ENCODE measurements around the gene URM1.

The URM1 gene

DNA sequence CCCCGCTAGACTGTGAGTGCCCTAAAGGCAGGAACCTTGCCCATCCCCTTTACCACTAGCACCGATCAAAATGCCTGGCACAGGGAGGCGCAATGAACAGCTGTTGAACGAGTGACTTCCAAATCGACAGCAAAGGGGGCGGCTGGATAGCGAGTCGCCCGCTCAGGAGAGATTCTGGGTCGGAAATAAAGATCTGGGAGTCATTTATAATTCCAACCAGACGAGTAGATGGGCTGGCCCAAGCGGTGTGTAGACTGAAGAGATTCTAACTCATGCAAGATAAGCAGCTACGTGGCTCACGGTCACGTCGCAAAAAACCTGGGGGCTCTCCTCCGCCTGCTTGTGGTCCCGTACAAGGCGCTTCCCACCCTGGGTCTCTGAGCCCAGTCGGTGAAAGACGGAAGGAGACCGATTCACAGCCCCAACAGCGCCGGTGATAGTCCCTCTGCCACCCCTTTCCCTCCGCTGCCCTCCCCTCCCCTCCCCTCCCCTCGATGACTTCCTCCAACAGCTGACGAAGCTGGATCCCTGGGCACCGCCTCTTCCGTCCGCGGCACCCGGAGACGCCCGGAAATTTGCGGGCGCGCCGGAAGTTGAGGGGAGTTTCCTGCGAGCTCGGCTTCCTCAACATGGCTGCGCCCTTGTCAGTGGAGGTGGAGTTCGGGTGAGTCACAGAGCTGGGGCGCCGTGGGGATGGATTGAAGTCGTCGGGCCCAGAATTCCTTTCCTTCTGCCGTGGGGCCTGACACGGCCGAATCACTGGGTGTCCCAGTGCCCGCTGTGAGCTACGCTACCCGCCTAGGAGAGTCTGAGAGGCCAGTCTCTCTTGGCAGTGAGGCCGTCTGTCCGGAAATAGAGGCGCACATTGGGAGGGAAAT, at the start of gene URM1:
TSS of gene URM1 (plus strand) at position 623 of the 878 bp plus-strand sequence. CDS start at position 630, 7 bp downstream.
- peak within 1 kb of the TSS; percentile 77 for H3K9ac ChIP-seq (ENCODE audit: low read depth, low read length)
- H3K4me1 ChIP-seq (ENCODE audit: control insufficient read depth, insufficient read depth, low read length) = peaks cover 3% of the 10 kb centered on the region
- H3K9me3 ChIP-seq (ENCODE audit: control insufficient read depth, insufficient read depth, low read length) = no peaks in the 10 kb centered on the region
- no peaks in the 10 kb centered on the region for H3K36me3 ChIP-seq (ENCODE audit: control insufficient read depth, insufficient read depth, low read length)
- H3K4me3 ChIP-seq (ENCODE audit: low read depth, low read length) = peak within 1 kb of the TSS; percentile 99
- peaks cover 34% of the 10 kb centered on the region for H3K27me3 ChIP-seq (ENCODE audit: control insufficient read depth, insufficient read depth, low read length)

DNA sequence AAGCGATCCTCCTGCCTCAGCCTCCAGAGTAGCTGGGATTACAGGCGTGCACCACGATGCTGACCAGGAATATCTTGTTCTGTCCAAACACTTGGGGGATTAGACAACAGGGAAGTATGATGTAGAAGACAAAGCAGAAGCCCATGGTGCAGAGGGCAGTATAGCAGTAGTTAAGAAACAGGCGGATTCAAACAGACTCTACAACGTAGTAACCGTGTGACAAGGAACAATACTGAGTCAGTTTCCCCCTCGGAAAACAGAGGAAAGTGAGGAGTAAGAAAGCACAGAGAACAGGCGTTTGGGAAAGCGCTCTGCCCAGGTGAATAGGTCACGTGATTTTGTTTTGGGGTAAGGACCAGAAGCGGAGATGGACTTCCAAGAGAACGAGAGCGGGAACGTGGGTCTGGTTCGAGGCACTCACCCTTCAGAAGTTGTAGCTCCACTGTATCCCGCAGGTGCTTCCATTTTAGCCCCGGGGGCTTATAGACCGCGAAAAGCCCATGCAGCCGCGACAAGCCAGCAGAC, 49.2 kb upstream of the URM1 start:
- Histone ChIP-seq H3K4me3 (ENCODE audit: low read depth, low read length) (peak overlapping the region; percentile 99), H3K36me3 (ENCODE audit: control insufficient read depth, insufficient read depth, low read length) (peaks cover 13% of the 10 kb centered on the region), H3K9me3 (ENCODE audit: control insufficient read depth, insufficient read depth, low read length) (no peaks in the 10 kb centered on the region), H3K27me3 (ENCODE audit: control insufficient read depth, insufficient read depth, low read length) (no peaks in the 10 kb centered on the region), H3K4me1 (ENCODE audit: control insufficient read depth, insufficient read depth, low read length) (no peaks in the 10 kb centered on the region), H3K9ac (ENCODE audit: low read depth, low read length) (no peak overlapping the region)

DNA sequence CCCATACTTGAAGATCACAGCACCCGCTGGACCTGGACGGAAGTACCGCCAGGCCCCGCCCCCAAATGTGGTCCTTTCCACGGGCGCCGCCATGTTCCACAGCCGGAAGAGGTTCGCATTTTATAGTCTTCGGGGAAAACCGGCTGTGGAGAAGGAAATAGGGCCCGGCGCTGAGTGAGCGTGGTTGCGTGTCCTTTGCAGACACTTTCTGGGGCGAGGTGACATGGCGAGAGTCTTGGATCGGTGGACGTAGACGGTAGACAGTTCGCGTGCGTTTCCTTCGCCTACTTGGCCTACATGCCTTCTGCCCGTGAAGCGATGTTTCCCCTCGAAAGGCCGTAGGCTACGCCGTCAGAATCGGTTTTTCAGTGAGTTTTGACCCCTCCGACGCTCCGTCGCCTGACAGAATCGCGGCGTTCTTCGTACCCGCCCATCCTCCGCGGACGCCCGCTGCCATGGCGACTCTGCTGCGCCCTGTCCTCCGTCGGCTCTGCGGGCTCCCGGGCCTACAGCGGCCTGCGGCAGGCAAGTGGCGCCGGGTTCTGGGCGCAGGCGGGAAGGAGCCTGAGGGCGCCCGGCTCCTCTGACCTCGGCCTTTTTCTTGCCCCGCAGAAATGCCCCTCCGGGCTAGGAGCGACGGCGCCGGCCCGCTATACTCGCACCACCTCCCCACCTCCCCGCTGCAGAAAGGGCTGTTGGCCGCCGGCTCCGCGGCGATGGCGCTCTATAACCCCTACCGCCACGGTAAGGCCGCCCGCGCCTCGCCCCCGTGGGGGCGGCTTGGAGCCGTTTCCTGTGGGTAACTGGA, 48.6 kb upstream of the URM1 start, which contains the start of the genes COQ4 and TRUB2:
TSS of gene COQ4 (plus strand) at position 436 of the 808 bp plus-strand sequence. CDS start at position 456, 20 bp downstream.
TSS of gene TRUB2 (minus strand) at position 44 of the 808 bp plus-strand sequence. CDS start at position 5, 39 bp downstream.
- peaks cover 10% of the 10 kb centered on the region for H3K36me3 ChIP-seq (ENCODE audit: control insufficient read depth, insufficient read depth, low read length)
- H3K9ac ChIP-seq (ENCODE audit: low read depth, low read length) = peak within 1 kb of the TSS; percentile 91
- no peaks in the 10 kb centered on the region for H3K27me3 ChIP-seq (ENCODE audit: control insufficient read depth, insufficient read depth, low read length)
- no peaks in the 10 kb centered on the region for H3K9me3 ChIP-seq (ENCODE audit: control insufficient read depth, insufficient read depth, low read length)
- peak within 1 kb of the TSS; percentile 99 for H3K4me3 ChIP-seq (ENCODE audit: low read depth, low read length)
- H3K4me1 ChIP-seq (ENCODE audit: control insufficient read depth, insufficient read depth, low read length) = no peaks in the 10 kb centered on the region

DNA sequence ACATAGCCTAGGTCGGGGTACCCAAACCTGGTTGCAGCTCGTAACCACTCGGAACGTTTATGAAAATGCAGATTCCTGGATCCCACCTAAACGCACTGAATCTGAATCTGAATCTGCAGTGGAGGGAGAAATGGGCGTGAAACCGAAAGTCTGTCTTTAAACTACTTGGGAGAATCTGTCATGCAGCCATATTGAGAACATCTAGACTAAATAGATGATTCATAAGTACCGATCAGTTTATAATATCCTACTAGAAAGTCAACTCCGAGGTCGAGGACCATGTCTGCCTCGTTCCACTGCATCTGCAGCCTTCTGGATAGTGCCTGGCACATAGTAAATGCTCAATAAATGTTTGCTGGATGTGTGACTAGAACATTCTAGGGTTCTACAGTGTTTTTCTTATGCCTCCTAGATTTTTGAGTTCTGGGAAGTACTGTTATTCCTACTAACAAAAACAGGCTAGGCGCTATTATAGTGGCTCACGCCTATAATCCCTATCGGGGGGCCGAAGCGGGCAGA, 47.9 kb upstream of the URM1 start:
- H3K4me3 ChIP-seq (ENCODE audit: low read depth, low read length) = peak overlapping the region; percentile 99

DNA sequence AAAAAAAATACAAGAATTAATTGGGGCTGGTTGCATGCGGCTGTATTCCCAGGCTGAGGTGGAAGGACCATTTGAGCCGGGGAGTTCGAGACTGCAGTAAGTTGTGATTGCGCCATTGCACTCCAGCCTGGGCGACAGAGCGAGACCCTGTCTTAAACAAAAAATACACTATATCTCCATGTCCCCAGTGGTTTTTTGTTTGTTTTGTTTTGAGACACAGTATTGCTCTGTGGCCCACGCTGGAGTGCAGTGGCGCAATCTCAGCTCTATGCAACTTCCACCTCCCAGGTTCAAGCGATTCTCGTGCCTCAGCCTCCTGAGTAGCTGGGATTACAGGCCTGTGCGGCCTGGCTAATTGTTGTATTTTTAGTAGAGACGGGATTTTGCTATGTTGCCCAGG, 47.4 kb upstream of the URM1 start:
- H3K9ac ChIP-seq (ENCODE audit: low read depth, low read length) = no peak overlapping the region
- H3K27me3 ChIP-seq (ENCODE audit: control insufficient read depth, insufficient read depth, low read length) = no peaks in the 10 kb centered on the region
- H3K4me3 ChIP-seq (ENCODE audit: low read depth, low read length) = peak overlapping the region; percentile 99
- no peaks in the 10 kb centered on the region for H3K9me3 ChIP-seq (ENCODE audit: control insufficient read depth, insufficient read depth, low read length)
- no peaks in the 10 kb centered on the region for H3K4me1 ChIP-seq (ENCODE audit: control insufficient read depth, insufficient read depth, low read length)
- H3K36me3 ChIP-seq (ENCODE audit: control insufficient read depth, insufficient read depth, low read length) = peaks cover 12% of the 10 kb centered on the region

More for the DNA sequence above, 47.9 kb upstream of the URM1 start:
- Histone ChIP-seq H3K36me3 (ENCODE audit: control insufficient read depth, insufficient read depth, low read length) (peaks cover 10% of the 10 kb centered on the region), H3K9ac (ENCODE audit: low read depth, low read length) (peak overlapping the region; percentile 91), H3K9me3 (ENCODE audit: control insufficient read depth, insufficient read depth, low read length) (no peaks in the 10 kb centered on the region), H3K4me1 (ENCODE audit: control insufficient read depth, insufficient read depth, low read length) (no peaks in the 10 kb centered on the region), H3K27me3 (ENCODE audit: control insufficient read depth, insufficient read depth, low read length) (no peaks in the 10 kb centered on the region)

DNA sequence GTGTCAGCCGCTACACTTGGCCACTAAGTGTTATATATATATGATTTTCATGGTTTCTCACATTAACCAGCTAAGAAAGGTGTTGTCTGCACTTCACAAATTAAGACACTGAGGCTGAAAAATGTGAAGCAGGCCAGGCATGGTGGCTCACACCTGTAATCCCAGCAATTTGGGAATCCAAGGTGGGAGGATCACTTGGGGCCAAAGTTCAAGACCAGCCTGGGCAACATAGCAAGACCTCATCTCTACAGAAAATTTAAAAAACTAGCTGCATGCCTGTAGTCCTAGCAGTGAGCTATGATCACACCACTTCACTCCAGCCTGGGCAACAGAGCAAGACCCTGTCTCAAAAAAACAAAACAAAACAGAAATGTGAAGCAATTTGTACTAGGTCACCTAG, 46.8 kb upstream of the URM1 start:
- H3K36me3 ChIP-seq (ENCODE audit: control insufficient read depth, insufficient read depth, low read length) = peaks cover 12% of the 10 kb centered on the region
- no peak overlapping the region for H3K9ac ChIP-seq (ENCODE audit: low read depth, low read length)
- H3K4me1 ChIP-seq (ENCODE audit: control insufficient read depth, insufficient read depth, low read length) = no peaks in the 10 kb centered on the region
- no peaks in the 10 kb centered on the region for H3K9me3 ChIP-seq (ENCODE audit: control insufficient read depth, insufficient read depth, low read length)
- no peaks in the 10 kb centered on the region for H3K27me3 ChIP-seq (ENCODE audit: control insufficient read depth, insufficient read depth, low read length)
- H3K4me3 ChIP-seq (ENCODE audit: low read depth, low read length) = no peak overlapping the region

DNA sequence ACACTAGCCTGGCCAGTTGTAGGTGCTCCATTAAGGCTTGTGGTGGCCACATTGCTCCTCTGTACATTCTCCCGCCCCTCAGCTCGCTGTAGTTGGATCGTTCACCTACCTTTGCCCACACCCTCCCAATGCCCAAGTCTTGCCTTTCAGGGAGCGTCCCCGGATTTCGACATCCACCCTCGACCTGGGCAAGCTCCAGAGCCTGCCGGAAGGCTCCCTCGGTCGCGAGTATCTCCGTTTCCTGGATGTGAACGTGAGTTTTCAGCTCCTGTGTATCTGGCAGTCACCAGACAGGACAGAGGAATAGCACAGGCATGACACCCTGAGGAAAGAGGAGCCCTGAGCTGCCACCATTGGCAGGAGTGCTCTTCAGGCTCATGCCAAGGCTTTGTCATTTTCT, 45.5 kb upstream of the URM1 start:
- Histone ChIP-seq H3K36me3 (ENCODE audit: control insufficient read depth, insufficient read depth, low read length) (peaks cover 12% of the 10 kb centered on the region), H3K27me3 (ENCODE audit: control insufficient read depth, insufficient read depth, low read length) (no peaks in the 10 kb centered on the region), H3K9me3 (ENCODE audit: control insufficient read depth, insufficient read depth, low read length) (no peaks in the 10 kb centered on the region), H3K4me1 (ENCODE audit: control insufficient read depth, insufficient read depth, low read length) (no peaks in the 10 kb centered on the region), H3K9ac (ENCODE audit: low read depth, low read length) (no peak overlapping the region), H3K4me3 (ENCODE audit: low read depth, low read length) (no peak overlapping the region)

DNA sequence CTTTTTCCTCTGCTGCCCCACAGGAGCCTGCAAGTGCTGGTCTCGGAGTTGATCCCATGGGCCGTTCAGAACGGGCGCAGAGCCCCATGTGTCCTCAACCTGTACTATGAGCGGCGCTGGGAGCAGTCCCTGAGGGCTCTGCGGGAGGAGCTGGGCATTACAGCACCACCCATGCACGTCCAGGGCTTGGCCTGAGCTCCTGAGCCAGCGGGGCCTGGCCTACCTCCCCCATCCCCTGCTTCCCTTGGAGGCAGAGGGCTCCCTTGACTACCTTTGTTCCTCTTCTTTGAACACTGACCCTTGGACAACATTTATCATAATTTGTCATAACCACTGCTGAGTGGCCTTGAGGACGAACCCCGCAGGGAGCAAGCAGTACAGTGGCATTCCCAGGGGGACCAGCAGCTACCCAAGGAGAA, 37.7 kb upstream of the URM1 start:
- Histone ChIP-seq H3K4me3 (ENCODE audit: low read depth, low read length) (no peak overlapping the region), H3K9me3 (ENCODE audit: control insufficient read depth, insufficient read depth, low read length) (no peaks in the 10 kb centered on the region), H3K9ac (ENCODE audit: low read depth, low read length) (no peak overlapping the region), H3K27me3 (ENCODE audit: control insufficient read depth, insufficient read depth, low read length) (no peaks in the 10 kb centered on the region), H3K36me3 (ENCODE audit: control insufficient read depth, insufficient read depth, low read length) (peaks cover 7% of the 10 kb centered on the region), H3K4me1 (ENCODE audit: control insufficient read depth, insufficient read depth, low read length) (no peaks in the 10 kb centered on the region)

DNA sequence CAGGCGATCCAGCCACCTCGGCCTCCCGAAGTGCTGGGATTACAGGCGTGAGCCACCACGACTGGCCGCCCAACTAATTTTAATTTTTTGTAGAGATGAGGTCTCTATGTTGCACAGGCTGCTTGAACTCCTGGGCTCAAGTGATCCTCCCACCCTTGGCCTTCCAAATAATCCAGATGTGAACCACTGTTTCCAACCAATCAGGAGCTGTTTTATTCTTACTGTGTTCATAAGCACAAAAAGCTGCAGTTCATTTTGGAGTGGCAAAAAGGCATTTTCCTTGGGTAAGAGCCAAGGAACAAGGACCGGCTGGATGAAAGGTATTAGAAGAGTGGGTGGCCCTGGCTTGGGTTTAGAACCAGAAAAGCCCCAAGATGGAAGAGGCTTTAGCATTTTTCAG, 36.0 kb upstream of the URM1 start:
- Histone ChIP-seq H3K27me3 (ENCODE audit: control insufficient read depth, insufficient read depth, low read length) (no peaks in the 10 kb centered on the region), H3K4me1 (ENCODE audit: control insufficient read depth, insufficient read depth, low read length) (no peaks in the 10 kb centered on the region), H3K9ac (ENCODE audit: low read depth, low read length) (no peak overlapping the region), H3K4me3 (ENCODE audit: low read depth, low read length) (no peak overlapping the region), H3K36me3 (ENCODE audit: control insufficient read depth, insufficient read depth, low read length) (peaks cover 5% of the 10 kb centered on the region), H3K9me3 (ENCODE audit: control insufficient read depth, insufficient read depth, low read length) (no peaks in the 10 kb centered on the region)

DNA sequence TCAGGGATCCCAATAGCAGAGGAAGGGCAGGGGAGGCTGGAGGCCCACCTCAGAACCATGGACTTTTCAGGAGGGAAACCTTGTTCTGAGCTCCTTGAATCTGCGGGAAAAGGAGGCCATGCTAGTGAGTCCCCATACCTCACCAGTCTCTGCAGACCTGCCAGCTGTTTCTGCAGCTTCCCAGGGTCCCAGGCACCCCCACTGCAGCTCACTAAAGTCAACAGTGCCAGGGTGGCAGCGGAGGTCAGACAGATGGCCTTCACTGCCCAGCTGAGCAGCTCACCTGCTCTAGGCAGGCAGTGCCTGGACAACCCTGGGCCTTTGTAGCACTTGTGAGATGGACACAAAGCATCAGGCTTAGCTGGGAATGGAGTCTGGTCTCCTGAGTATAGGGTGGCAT, 35.3 kb upstream of the URM1 start:
- Histone ChIP-seq H3K36me3 (ENCODE audit: control insufficient read depth, insufficient read depth, low read length) (peaks cover 5% of the 10 kb centered on the region), H3K9ac (ENCODE audit: low read depth, low read length) (no peak overlapping the region), H3K4me1 (ENCODE audit: control insufficient read depth, insufficient read depth, low read length) (no peaks in the 10 kb centered on the region), H3K9me3 (ENCODE audit: control insufficient read depth, insufficient read depth, low read length) (no peaks in the 10 kb centered on the region), H3K27me3 (ENCODE audit: control insufficient read depth, insufficient read depth, low read length) (no peaks in the 10 kb centered on the region), H3K4me3 (ENCODE audit: low read depth, low read length) (no peak overlapping the region)

DNA sequence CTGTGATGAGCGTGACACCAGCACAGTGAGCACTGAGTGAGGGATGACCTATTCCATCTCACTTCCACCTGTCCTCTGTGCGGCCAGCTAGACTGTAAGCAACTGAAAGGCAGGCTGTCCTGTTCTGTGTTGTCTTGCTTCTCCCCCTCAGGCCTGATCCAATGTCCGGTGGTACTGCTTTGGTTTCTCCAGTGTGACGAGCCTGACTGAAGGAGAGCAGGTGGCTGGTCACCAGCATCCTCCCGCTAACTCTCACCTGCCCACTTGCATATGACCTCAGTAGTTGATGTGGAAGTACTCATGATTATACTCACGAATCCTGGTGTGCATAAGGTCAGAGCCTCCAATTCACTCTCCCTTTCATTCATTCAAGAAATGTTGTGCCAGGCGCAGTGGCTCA, 33.2 kb upstream of the URM1 start:
- Histone ChIP-seq H3K4me3 (ENCODE audit: low read depth, low read length) (no peak overlapping the region), H3K27me3 (ENCODE audit: control insufficient read depth, insufficient read depth, low read length) (no peaks in the 10 kb centered on the region), H3K9me3 (ENCODE audit: control insufficient read depth, insufficient read depth, low read length) (no peaks in the 10 kb centered on the region), H3K4me1 (ENCODE audit: control insufficient read depth, insufficient read depth, low read length) (no peaks in the 10 kb centered on the region), H3K9ac (ENCODE audit: low read depth, low read length) (no peak overlapping the region), H3K36me3 (ENCODE audit: control insufficient read depth, insufficient read depth, low read length) (peaks cover 5% of the 10 kb centered on the region)

All from iPS-15b (cell line).